ENCODE measurements around the gene RINT1. TPM values are rescaled to one million over a fixed set of nuclear protein-coding genes. Genes with fewer than 3 reads are reported as not detected.
"Not testable (repeated sequence)": the region's sequence is repeated elsewhere in the genome, so short reads cannot be mapped to it uniquely, and the experiment has no call there.

The RINT1 gene
- total RNA-seq, 8 experiments from 2014 or later = 15.5 to 26.0 (median 20.9) TPM

DNA sequence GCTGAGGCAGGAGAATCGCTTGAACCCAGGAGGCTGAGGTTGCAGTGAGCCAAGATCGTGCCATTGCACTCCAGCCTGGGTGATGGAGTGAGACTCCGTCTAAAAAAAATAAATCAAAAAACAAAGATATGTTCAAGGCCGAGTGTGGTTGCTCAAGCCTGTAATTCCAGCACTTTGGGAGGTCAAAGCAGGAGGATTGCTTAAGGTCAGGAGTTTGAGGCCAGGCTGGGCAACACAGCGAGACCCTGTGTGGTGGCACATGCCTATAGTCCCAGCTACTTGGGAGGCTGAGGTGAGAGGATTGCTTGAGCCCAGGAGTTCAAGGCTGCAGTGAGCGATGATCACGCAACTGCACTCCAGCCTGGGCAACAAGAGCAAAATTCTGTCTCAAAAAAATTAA lies 11.4 kb upstream of the RINT1 start:
- 67 to 100% (median 93%) methylated on average over 2 to 6 of the region's 7 CpGs; no CpG with 5 or more reads in 1 of the 10 experiments for WGBS, 10 experiments
- in situ Hi-C loops (cut with MboI; ENCODE audit: low pct_unique_long_range_greater_than_20kb in 2 of 9, low sequenced_read_pairs in 9 of 9, unreplicated experiment in 9 of 9); ATAC-seq (replicated peaks in 6 of 8); H3K27ac ChIP-seq; H3K4me1 ChIP-seq (replicated peaks in 1 of 2): not testable (repeated sequence)
- peak overlapping the region in 2 of 5 donors; percentile 67 to 98 for H3K4me3 ChIP-seq

DNA sequence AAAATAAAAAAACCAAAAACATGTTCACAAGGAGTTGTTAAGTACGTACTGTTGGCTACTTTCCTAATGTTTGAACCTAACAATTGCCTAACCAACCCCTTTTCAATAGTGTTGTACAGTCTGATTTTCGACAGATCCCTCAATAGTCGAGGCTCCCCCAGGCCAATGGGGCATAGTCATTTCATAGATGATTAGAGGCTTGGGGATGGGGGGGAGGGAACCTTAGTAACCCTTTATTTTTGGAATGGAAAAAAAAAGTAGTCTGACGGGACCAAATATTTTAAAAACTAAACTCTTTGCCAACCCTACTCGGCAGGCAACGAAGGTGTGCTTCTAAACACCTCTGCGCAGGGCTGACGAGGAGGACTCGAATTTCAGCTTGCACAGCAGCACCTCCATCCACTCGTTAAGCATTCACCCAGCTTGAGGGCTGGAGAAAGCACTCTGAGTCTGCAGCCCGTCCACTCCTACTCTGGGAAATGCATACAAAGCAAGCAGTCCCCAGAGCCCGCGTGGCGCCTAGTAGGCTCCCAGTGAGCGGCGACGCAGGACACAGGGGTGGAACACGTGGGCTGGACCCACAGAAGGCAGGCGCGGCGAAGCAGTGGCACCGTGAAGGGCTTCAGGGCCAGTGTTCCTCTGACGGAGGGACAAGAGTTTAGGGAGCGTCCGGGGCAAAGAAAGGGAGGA lies 10.8 kb upstream of the RINT1 start:
- Histone ChIP-seq H3K4me3 (peak overlapping the region; percentile 67 to 98 (median 71)), H3K4me1 (replicated peaks in 1 of 2) (peaks cover 8% of the 10 kb centered on the region in 2 donors), H3K27ac (peak overlapping the region; percentile 63 to 65)
- WGBS, 10 experiments = 0 to 35% (median 20%) methylated on average over 1 to 12 of the region's 25 CpGs; no CpG with 5 or more reads in 1 of the 10 experiments
- ATAC-seq (replicated peaks in 6 of 8) = peak; percentile 57 to 67 (median 62)
- in situ Hi-C loops (cut with MboI; ENCODE audit: low pct_unique_long_range_greater_than_20kb in 2 of 9, low sequenced_read_pairs in 9 of 9, unreplicated experiment in 9 of 9) = no loop called here

DNA sequence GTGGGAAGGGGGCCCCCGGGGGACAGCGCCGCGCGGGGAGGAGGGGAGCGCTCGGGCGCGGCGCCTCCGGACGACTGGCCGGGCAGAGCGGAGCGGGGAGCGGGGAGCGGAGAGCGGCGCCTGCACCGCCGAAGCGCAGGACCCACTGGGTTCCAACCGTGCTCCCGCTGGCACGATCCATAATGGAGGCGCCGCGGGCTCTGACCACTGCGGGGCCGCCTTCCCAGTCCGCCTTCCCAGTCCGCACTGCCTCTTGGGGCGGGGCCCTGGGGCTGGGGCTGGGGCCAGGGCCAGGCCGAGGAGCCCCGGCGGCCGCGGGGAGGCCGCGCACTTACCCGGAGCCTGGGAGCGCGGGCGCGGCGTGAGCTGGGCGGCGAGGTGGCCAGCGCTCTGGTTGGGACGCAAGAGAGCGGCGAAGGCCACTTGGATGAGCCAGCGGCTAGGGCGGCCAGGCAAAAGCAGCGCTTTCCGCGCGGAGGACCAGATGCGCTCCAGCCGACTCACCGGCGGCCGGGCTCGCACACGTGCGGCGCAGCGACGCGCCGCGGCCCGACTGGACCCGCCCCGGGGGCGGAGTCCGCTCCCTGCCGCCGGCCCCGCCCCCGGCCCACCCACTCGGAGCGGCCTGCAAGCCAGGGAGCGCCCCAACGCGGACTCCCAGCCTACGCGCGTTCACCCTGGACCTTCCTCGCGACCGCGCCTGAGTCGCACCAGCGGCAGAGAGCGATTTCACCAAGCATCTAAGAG lies 10.1 kb upstream of the RINT1 start, which contains the start of gene PUS7:
TSS of gene PUS7 (minus strand) at position 555 of the 747 bp plus-strand sequence. CDS start 13,759 bp downstream, outside the sequence.
- Histone ChIP-seq H3K4me3 (peak within 1 kb of the TSS; percentile 67 to 98 (median 71)), H3K27ac (peak within 1 kb of the TSS; percentile 63 to 65), H3K4me1 (replicated peaks in 1 of 2) (peaks cover 8% of the 10 kb centered on the region in 2 donors)
- in situ Hi-C loops (cut with MboI; ENCODE audit: low pct_unique_long_range_greater_than_20kb in 2 of 9, low sequenced_read_pairs in 9 of 9, unreplicated experiment in 9 of 9) = no loop called here
- ATAC-seq (replicated peaks in 6 of 8) = peak; percentile 90 to 92 (median 90)
- 0 to 10% methylated on average over 2 to 6 of the region's 96 CpGs; no CpG with 5 or more reads in 8 of the 10 experiments for whole genome bisulfite sequencing, 10 experiments

DNA sequence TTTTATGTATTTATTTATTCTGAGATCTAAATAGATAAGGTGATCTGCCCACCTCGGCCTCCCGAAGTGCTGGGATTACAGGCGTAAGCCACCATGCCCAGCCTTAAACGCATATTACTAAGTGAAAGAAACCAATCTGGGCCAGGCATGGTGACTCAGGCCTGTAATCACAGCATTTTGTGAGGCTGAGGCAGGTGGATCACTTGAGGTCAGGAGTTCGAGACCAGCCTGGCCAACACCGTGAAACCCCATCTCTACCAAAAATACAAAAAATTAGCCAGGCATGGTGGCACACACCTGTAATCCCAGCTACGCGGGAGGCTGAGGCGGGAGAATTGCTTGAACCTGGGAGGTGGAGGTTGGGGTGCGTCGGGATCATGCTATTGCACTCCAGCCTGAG lies 7.6 kb upstream of the RINT1 start:
- ATAC-seq (replicated peaks in 6 of 8); H3K4me1 ChIP-seq (replicated peaks in 1 of 2); H3K27ac ChIP-seq; in situ Hi-C loops (cut with MboI; ENCODE audit: low pct_unique_long_range_greater_than_20kb in 2 of 9, low sequenced_read_pairs in 9 of 9, unreplicated experiment in 9 of 9); H3K4me3 ChIP-seq: not testable (repeated sequence)
- WGBS, 10 experiments = 73 to 100% (median 93%) methylated on average over 1 to 11 of the region's 11 CpGs

DNA sequence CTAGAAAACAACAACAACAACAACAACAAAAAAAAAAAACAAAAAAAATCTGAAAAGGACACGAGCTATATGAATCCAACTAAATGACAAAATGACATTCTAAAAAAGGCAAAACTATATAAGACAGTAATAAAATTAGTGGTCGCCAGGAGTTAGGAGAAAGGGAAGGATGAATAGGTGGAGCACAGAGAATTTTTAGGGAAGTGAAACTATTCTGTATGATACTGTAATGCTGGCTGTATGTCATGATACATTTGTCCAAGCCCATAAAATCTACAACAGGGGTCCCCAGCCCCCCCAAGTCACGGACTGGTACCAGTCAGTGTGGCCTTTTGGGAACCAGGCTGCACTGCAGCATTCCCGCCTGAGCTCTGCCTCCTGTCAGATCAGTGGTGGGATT lies 7.2 kb upstream of the RINT1 start:
- 43 to 100% (median 77%) methylated on average over 1 to 4 of the region's 4 CpGs for WGBS, 10 experiments
- no peak for ATAC-seq (replicated peaks in 6 of 8)
- in situ Hi-C loops (cut with MboI; ENCODE audit: low pct_unique_long_range_greater_than_20kb in 2 of 9, low sequenced_read_pairs in 9 of 9, unreplicated experiment in 9 of 9) = no loop called here

DNA sequence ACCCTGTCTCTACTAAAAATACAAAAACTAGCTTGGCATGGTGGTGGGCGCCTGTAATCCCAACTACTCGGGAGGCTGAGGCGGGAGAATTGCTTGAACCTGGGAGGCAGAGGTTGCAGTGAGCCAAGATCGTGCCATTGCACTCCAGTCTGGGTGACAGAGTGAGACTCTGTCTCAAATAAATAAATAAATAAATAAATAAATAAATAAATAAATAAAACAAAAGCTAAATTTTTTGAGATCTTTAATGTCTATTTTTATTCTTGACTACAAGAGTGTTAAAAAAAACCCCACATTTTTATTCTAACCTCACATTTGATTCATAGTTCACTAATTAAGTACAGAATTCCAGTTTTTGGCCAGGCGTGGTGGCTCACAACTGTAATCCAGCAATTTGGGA lies 4.3 kb upstream of the RINT1 start:
- WGBS, 10 experiments = 60 to 100% (median 93%) methylated on average over 1 to 4 of the region's 5 CpGs; no CpG with 5 or more reads in 1 of the 10 experiments
- H3K27ac ChIP-seq; H3K4me1 ChIP-seq (replicated peaks in 1 of 2); ATAC-seq (replicated peaks in 6 of 8); H3K4me3 ChIP-seq; in situ Hi-C loops (cut with MboI; ENCODE audit: low pct_unique_long_range_greater_than_20kb in 2 of 9, low sequenced_read_pairs in 9 of 9, unreplicated experiment in 9 of 9): not testable (repeated sequence)

More for the DNA sequence above, 7.2 kb upstream of the RINT1 start:
- Histone ChIP-seq H3K4me3 (no peak overlapping the region), H3K27ac (no peak overlapping the region), H3K4me1 (replicated peaks in 1 of 2) (peaks cover 8% of the 10 kb centered on the region in 2 donors)

DNA sequence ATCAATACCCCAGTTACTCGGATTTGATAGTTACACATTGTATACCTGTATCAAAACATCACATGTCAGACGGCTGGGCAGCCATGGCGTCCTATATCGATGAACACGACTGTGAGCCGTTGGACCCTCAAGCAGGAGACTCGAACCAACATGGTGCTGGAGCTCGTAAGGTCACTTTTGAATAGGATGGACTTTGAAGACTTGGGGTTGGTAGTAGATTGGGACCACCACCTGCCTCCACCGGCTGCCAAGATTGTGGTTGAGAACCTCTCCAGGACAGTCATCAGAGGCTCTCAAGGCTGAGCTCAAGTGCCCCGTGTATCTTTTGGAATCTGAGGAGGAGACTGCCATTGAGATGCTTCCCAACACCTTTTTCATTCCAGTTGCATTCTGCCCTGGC lies 1.9 kb upstream of the RINT1 start:
- in situ Hi-C loops (cut with MboI; ENCODE audit: low pct_unique_long_range_greater_than_20kb in 2 of 9, low sequenced_read_pairs in 9 of 9, unreplicated experiment in 9 of 9) = no loop called here
- H3K4me3 ChIP-seq = no peak overlapping the region
- no peak for ATAC-seq (replicated peaks in 6 of 8)
- WGBS, 10 experiments = 67 to 95% (median 90%) methylated on average over 1 to 8 of the region's 10 CpGs; no CpG with 5 or more reads in 1 of the 10 experiments
- H3K27ac ChIP-seq = no peak overlapping the region
- peaks cover 9 to 13% of the 10 kb centered on the region in 2 donors for H3K4me1 ChIP-seq (replicated peaks in 1 of 2)

DNA sequence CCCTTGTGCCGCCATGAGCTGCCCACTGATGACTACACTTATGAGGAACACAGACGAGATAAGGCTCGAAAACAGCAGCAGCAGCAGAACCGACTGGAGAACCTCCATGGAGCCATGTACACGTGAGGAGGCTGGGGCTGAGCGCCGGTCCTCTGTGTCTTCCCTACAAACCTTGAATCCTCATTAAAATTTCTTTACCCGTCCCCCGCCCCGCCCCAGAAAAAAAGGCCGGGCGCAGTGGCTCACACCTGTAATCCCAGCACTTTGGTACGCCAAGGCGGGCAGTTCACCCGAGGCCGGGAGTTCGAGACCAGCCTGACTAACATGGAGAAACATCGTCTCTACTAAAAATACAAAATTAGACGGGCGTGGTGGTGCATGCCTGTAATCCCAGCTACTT lies 1.5 kb upstream of the RINT1 start:
- H3K4me3 ChIP-seq = no peak overlapping the region
- peaks cover 9 to 13% of the 10 kb centered on the region in 2 donors for H3K4me1 ChIP-seq (replicated peaks in 1 of 2)
- 80 to 100% (median 90%) methylated on average over 2 to 7 of the region's 20 CpGs; no CpG with 5 or more reads in 3 of the 10 experiments for WGBS, 10 experiments
- H3K27ac ChIP-seq = no peak overlapping the region
- in situ Hi-C loops (cut with MboI; ENCODE audit: low pct_unique_long_range_greater_than_20kb in 2 of 9, low sequenced_read_pairs in 9 of 9, unreplicated experiment in 9 of 9) = no loop called here
- ATAC-seq (replicated peaks in 6 of 8) = no peak

DNA sequence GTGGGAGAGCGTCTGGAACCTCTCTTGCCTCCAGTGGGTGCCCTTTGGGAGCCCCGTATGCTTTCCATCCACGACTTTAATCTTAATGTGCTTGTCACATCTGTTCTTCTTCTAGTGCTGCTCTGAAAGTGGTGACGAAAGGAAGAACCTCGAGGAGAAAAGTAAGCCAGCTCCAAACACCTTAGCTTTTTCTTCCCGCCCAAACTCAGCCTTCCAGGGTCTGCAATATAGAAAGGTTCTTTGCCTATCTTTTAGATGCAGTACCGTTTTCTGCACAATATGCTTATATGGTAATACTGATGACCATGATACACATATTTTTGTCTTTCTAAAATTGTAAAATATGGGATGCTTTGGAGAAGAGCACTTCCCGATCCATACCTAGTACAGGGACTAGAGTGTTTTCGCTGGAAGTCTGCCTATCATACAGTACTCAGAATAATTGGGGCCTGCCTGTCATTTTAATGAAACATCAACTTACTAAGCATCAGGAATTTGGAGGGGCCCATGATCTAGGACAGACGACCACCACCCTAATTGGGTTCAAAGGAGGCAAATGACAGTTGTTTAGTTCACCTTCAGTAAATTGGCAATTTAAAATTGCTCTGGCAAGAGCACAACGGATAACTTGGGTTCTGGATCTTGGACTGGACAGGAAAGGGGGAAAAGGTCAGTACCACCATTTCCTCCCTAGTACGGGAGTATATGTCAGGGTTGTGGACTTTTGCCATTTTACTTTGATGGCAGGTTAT lies 884 bp downstream of the RINT1 start:
- H3K4me1 ChIP-seq (replicated peaks in 1 of 2) = peaks cover 9 to 13% of the 10 kb centered on the region in 2 donors
- H3K4me3 ChIP-seq = peak overlapping the region; percentile 66 to 98 (median 81)
- peak overlapping the region; percentile 89 to 91 for H3K27ac ChIP-seq
- 18 to 90% (median 47%) methylated on average over 2 to 9 of the region's 12 CpGs for WGBS, 10 experiments
- no peak for ATAC-seq (replicated peaks in 6 of 8)
- in situ Hi-C loops (cut with MboI; ENCODE audit: low pct_unique_long_range_greater_than_20kb in 2 of 9, low sequenced_read_pairs in 9 of 9, unreplicated experiment in 9 of 9) = no loop called here

DNA sequence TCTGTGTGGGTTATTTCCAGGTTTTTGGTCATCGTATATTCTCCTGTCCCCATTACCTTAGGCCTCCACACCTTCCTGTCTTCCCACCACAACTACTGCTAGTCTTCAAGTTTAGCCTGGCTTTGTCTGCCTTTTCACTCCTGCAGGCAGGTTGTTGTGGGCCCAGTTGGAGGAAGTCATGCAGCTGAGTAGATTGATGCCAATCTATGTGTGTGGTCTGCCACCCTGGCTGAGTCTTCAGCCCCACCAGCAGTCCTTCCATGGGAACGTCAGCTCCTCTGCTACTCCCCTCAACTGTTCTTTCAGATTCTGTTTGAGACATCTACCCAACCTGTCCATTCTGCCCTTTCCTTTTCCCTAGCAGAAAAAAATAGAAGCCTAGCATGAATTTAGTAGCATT lies 6.3 kb downstream of the RINT1 start:
- in situ Hi-C loops (cut with MboI; ENCODE audit: low pct_unique_long_range_greater_than_20kb in 2 of 9, low sequenced_read_pairs in 9 of 9, unreplicated experiment in 9 of 9) = no loop called here
- no peak for ATAC-seq (replicated peaks in 6 of 8)
- WGBS, 10 experiments = 43 to 100% (median 90%) methylated on average over 1 to 2 of the region's 2 CpGs; no CpG with 5 or more reads in 3 of the 10 experiments
- no peak overlapping the region for H3K27ac ChIP-seq
- no peak overlapping the region for H3K4me3 ChIP-seq
- peaks cover under 1 to 4% of the 10 kb centered on the region in 2 donors for H3K4me1 ChIP-seq (replicated peaks in 1 of 2)

DNA sequence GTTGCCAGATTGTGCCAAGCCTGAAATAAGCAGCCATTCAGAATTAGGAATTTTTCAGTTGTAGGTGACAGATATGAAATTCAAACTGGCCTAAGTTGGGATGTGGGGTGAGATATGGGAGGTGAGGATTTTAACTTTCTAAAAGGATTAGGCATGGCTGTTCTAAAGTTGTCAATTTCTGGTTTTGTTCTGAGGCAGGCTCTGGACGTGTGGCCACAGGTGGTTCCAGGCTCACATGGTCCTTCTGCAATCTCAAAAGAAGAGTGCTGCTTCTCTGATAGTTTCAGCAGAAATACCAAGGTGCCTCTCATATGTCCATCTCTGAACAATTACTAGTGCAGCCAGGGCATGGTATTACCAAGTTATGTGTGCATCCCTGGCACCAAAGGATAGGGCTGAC lies 27.9 kb downstream of the RINT1 start:
- no peak for ATAC-seq (replicated peaks in 6 of 8)
- in situ Hi-C loops (cut with MboI; ENCODE audit: low pct_unique_long_range_greater_than_20kb in 2 of 9, low sequenced_read_pairs in 9 of 9, unreplicated experiment in 9 of 9) = no loop called here

DNA sequence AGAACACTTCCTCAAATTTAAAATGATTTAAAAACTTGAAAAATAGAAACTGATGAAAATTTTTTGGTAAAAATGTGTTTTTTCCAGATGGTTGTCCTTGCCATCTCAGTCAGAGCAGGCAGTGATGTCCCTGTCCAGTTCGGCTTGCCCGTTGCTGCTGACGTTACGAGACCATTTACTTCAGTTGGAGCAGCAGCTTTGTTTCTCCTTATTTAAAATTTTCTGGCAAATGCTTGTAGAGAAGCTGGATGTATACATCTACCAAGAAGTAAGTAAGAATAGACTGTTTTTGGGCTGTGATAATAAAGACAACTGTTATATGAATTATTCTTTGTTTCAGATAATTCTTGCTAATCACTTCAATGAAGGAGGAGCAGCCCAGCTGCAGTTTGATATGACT lies 33.2 kb downstream of the RINT1 start:
- no peaks in the 10 kb centered on the region for H3K4me1 ChIP-seq (replicated peaks in 1 of 2)
- 88 to 100% (median 97%) methylated on average over 2 to 4 of the region's 4 CpGs; no CpG with 5 or more reads in 2 of the 10 experiments for WGBS, 10 experiments
- H3K4me3 ChIP-seq = no peak overlapping the region
- H3K27ac ChIP-seq = no peak overlapping the region
- ATAC-seq (replicated peaks in 6 of 8) = no peak
- in situ Hi-C loops (cut with MboI; ENCODE audit: low pct_unique_long_range_greater_than_20kb in 2 of 9, low sequenced_read_pairs in 9 of 9, unreplicated experiment in 9 of 9) = no loop called here

More for the DNA sequence above, 27.9 kb downstream of the RINT1 start:
- Histone ChIP-seq H3K4me1 (replicated peaks in 1 of 2) (no peaks in the 10 kb centered on the region), H3K4me3 (no peak overlapping the region), H3K27ac (no peak overlapping the region)
- 100% methylated on average over 1 of the region's 1 CpG; no CpG with 5 or more reads in 6 of the 10 experiments for WGBS, 10 experiments

Data from motor neuron (in vitro differentiated cells).